Mucosa of rectum (tissue), 2 donors: Measurements from ENCODE around the gene REP15.
"Not testable (repeated sequence)": the region's sequence is repeated elsewhere in the genome, so short reads cannot be mapped to it uniquely, and the experiment has no call there.

Source experiments
- H3K27ac ChIP-seq, 2 donors: one replicate each; pipeline ENCODE4 v1.7.0; 2013; ENCODE audit warnings: inconsistent platforms in 2 of 2, low read depth in 2 of 2, low read length in 2 of 2
- H3K27me3 ChIP-seq, 2 donors: one replicate each; pipeline ENCODE4 v1.7.0; 2013; ENCODE audit warnings: low read length in 2 of 2; ENCODE audit not compliant: control insufficient read depth in 2 of 2, insufficient read depth in 2 of 2
- H3K36me3 ChIP-seq, 2 donors: one replicate each; pipeline ENCODE4 v1.7.0; 2013; ENCODE audit warnings: low read length in 2 of 2; ENCODE audit not compliant: control insufficient read depth in 2 of 2, insufficient read depth in 2 of 2
- H3K4me1 ChIP-seq, 2 donors: one replicate each; pipeline ENCODE4 v1.7.0; 2013; ENCODE audit warnings: low read length in 2 of 2, mild to moderate bottlenecking in 1 of 2; ENCODE audit not compliant: control insufficient read depth in 2 of 2, insufficient read depth in 2 of 2
- H3K4me3 ChIP-seq, 2 donors: one replicate each; pipeline ENCODE4 v1.7.0; 2013; ENCODE audit warnings: low read length in 2 of 2
- H3K9ac ChIP-seq, 2 donors: one replicate each; pipeline ENCODE4 v1.7.0; 2013; ENCODE audit warnings: low read length in 2 of 2, low read depth in 1 of 2, mild to moderate bottlenecking in 1 of 2
- H3K9me3 ChIP-seq, 2 donors: one replicate each; pipeline ENCODE4 v1.7.0; 2013; ENCODE audit warnings: low read length in 2 of 2; ENCODE audit not compliant: control insufficient read depth in 2 of 2
- donor health status: healthy.
- donor health status: Normal muscosa, but diverticular disease.

The REP15 gene

DNA sequence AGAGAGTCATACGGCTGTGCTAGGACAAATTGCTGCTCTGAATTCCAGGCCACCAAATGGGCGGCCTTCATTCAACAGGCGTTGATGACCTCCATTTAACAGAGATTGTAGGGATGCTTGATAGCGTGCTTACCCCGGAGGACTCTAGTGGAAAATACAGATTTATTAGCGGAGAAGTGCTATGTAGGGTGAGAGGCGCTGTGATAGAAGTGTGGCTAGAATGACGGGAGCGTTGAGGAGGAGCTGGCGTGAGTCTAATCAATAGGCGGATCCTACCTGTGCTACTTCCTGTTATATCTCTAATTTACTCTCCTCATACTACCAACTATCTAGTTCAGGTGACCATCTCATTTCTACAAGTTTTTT, 15.1 kb downstream of the REP15 start:
- no peaks in the 10 kb centered on the region for H3K9me3 ChIP-seq
- H3K4me3 ChIP-seq, result peak overlapping the region; percentile 86 to 98
- peak overlapping the region; percentile 81 for H3K27ac ChIP-seq
- peak overlapping the region; percentile 91 to 95 for H3K9ac ChIP-seq
- no peaks in the 10 kb centered on the region for H3K27me3 ChIP-seq
- H3K4me1 ChIP-seq, result peaks cover 8 to 10% of the 10 kb centered on the region in 2 donors
- H3K36me3 ChIP-seq, result peaks cover 0 to 11% of the 10 kb centered on the region in 2 donors

DNA sequence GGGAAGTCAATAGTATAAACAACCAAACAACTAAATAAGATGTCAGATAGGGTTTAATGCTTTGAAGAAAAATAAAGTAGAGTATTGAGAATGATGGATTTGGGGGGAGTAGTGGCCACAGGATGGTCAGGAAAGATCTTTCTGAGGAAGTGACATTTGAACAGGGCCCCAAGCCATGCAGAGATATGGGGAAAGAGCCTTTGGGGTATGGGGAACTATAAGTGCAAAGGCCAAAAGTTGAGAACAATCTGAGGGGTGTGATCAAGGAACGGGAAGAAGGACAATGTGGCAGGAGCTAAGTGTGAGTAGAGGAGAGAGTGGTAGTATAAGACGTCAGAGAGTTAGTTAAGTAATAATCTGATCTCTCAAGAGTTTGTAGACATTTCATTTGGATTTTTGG, 15.7 kb downstream of the REP15 start:
- Histone ChIP-seq H3K4me1 (peaks cover 8 to 10% of the 10 kb centered on the region in 2 donors), H3K36me3 (peaks cover 0 to 15% of the 10 kb centered on the region in 2 donors), H3K9ac (peak overlapping the region in 1 of 2 donors; percentile 91), H3K4me3 (peak overlapping the region in 1 of 2 donors; percentile 86), H3K9me3 (no peaks in the 10 kb centered on the region), H3K27me3 (no peaks in the 10 kb centered on the region), H3K27ac (no peak overlapping the region)

DNA sequence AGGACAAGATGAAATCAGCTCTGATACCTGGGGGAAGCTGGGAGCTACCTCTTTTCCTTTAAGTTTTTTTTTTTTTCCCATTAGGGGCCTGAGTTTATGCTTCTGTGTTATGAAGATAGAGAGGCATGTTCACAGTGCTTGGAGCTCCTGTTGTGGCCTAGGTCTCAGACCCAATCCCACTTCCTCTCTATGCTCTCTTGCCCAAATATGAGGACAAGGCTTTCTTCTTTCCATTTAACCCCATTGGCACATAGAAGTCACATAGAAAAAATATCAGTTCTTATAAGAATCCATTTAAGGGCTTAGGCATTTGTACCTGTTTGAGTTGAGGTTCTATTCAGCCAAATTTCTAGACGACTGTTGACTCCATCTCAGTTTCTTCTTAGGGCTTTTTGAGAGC, 27.0 kb downstream of the REP15 start:
- H3K4me3 ChIP-seq, result no peak overlapping the region
- no peak overlapping the region for H3K9ac ChIP-seq
- peaks cover 12 to 32% of the 10 kb centered on the region in 2 donors for H3K36me3 ChIP-seq
- no peaks in the 10 kb centered on the region for H3K9me3 ChIP-seq
- H3K27me3 ChIP-seq, result no peaks in the 10 kb centered on the region
- no peak overlapping the region for H3K27ac ChIP-seq
- H3K4me1 ChIP-seq, result no peaks in the 10 kb centered on the region

DNA sequence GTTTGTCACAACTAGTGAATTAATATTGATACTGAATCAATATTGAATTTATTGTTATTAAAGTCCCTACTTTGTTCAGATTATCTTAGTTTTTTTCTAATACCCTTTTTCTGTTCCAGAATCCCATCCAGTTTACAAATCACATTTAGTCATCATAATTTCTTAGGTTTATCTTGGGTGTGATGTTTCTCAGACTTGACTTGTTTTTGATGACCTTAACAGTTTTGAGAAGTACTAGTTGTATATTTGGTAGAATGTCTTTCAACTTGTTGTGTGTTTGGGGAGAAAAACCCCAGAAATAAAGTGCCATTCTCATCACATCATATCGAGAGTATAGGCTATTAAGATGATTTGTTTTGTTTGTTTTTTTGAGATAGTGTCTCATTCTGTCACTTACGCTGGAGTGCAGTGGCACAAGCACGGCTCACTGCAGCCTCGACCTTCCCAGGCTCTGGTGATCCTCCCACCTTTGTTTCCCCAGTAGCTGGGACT, 33.9 kb downstream of the REP15 start:
- Histone ChIP-seq H3K27ac (no peak overlapping the region), H3K9me3 (no peaks in the 10 kb centered on the region), H3K27me3 (no peaks in the 10 kb centered on the region), H3K4me3 (no peak overlapping the region), H3K36me3 (peaks cover 6 to 23% of the 10 kb centered on the region in 2 donors), H3K9ac (no peak overlapping the region), H3K4me1 (peaks cover 0 to 4% of the 10 kb centered on the region in 2 donors)

DNA sequence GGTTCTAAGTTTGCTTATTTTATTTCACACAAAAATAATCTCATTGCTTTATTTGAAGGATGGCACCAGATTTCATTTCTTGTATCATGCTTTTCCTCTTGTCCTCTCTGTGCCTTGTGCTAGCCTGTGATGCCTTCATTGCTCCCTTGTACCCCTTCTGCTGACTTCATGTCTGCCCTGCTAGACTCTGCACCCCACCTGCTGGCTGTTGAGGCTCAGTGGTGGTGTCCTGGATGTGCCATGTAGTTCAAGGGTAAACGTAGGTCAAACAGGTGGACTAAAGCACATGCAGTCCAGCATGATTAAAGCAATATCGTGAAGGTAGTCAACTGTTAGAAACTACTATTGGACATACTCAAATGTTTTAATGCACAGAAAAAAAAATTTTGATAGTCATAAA, 36.0 kb downstream of the REP15 start:
- no peak overlapping the region for H3K9ac ChIP-seq
- H3K9me3 ChIP-seq, result no peaks in the 10 kb centered on the region
- no peak overlapping the region for H3K27ac ChIP-seq
- no peaks in the 10 kb centered on the region for H3K27me3 ChIP-seq
- H3K4me3 ChIP-seq, result no peak overlapping the region
- peaks cover 0 to 4% of the 10 kb centered on the region in 2 donors for H3K4me1 ChIP-seq
- peaks cover 14 to 28% of the 10 kb centered on the region in 2 donors for H3K36me3 ChIP-seq

DNA sequence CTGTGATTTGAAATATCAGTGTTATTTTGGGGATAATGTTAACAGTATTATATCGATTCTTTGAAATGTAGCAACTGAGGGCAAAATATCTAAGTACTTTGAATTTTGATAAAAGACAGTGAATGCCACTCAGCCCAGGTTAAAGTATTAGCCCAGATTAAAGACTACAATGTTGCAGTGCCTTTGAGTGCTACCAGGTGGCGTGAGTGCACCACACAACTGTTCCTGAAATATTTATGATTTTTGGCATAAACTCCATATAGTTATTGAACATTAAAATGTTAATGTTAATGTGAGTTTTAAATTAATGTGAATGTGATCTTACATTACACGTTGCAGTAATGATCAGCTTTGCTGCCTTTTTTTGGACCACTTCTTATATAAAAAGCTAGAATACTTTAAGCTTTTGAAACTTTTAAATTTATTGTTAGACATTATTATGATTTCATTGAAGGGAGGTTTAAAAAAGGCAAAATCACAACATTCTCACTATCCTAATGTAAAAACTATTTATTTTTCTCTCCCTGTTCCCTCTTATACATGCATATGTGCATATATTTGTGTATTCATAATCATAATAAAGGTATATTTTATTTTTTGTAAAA, 36.9 kb downstream of the REP15 start:
- H3K4me3 ChIP-seq, result no peak overlapping the region
- peaks cover 17 to 32% of the 10 kb centered on the region in 2 donors for H3K36me3 ChIP-seq
- peaks cover 0 to 4% of the 10 kb centered on the region in 2 donors for H3K4me1 ChIP-seq

DNA sequence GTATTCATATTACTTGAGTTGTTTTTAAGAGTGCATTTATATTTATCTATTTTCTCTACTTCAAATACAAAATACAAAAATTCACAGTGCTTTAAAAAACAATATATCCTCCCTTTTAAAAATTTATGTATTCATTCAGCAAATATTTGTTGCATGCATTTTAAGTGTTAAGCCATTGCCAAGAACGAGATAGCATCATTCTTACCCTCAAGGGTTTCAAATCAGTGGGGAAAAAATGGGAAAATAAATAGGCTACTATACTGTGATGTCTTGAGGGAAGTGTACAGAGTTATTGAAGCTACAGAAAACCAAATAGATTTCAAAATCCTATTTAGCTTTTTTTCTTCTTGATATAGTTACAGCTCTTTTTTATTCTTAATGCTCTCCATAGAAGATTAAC, 37.5 kb downstream of the REP15 start:
- H3K36me3 ChIP-seq, result peaks cover 20 to 32% of the 10 kb centered on the region in 2 donors
- no peak overlapping the region for H3K27ac ChIP-seq
- peaks cover 0 to 1% of the 10 kb centered on the region in 2 donors for H3K4me1 ChIP-seq
- H3K4me3 ChIP-seq, result no peak overlapping the region
- no peaks in the 10 kb centered on the region for H3K27me3 ChIP-seq
- H3K9ac ChIP-seq, result no peak overlapping the region
- H3K9me3 ChIP-seq, result no peaks in the 10 kb centered on the region

More for the DNA sequence above, 36.9 kb downstream of the REP15 start:
- no peaks in the 10 kb centered on the region for H3K27me3 ChIP-seq
- no peaks in the 10 kb centered on the region for H3K9me3 ChIP-seq
- H3K9ac ChIP-seq, result no peak overlapping the region
- H3K27ac ChIP-seq, result no peak overlapping the region

DNA sequence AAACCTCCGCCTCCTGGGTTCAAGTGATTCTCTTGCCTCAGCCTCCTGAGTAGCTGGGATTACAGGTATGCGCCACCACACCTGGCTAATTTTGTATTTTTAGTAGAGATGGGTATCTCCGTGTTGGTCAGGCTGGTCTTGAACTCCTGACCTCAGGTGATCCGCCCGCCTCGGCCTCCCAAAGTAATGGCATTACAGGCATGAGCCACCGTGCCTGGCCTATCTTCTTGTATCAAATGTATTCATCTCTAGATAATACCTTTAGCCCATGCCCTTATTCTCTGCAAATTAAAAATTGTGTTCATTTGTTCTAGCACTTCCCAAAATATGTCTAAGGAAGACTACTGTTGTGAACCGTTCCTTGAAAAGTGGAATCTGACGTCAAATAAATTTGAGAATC, 38.1 kb downstream of the REP15 start:
- H3K4me1 ChIP-seq, H3K4me3 ChIP-seq, H3K9ac ChIP-seq, H3K27me3 ChIP-seq, H3K27ac ChIP-seq, H3K9me3 ChIP-seq: not testable (repeated sequence)
- H3K36me3 ChIP-seq, result peaks cover 20 to 32% of the 10 kb centered on the region in 2 donors

DNA sequence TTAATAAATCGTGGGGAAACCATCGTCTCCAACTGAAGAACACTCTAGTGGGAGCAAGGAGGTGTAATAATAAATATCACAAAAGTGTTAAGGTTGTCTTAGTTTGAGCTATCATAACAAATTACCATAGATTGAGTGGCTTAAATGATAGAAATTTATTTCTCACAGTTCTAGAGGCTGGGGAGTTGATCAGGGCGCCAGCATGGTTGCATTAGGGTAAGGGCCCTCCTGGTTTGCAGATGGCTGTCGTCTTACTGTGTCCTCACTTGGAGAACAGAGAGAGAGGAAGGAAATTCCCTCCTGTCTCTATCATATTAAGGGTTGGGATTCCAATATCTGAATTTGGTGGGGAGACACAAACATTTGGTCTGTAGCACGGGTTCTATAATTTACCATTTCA, 47.4 kb downstream of the REP15 start:
- H3K9ac ChIP-seq, result no peak overlapping the region
- peaks cover 6 to 20% of the 10 kb centered on the region in 2 donors for H3K36me3 ChIP-seq
- peaks cover 0 to 10% of the 10 kb centered on the region in 2 donors for H3K4me1 ChIP-seq
- no peaks in the 10 kb centered on the region for H3K9me3 ChIP-seq
- no peak overlapping the region for H3K27ac ChIP-seq
- no peak overlapping the region for H3K4me3 ChIP-seq
- H3K27me3 ChIP-seq, result no peaks in the 10 kb centered on the region

DNA sequence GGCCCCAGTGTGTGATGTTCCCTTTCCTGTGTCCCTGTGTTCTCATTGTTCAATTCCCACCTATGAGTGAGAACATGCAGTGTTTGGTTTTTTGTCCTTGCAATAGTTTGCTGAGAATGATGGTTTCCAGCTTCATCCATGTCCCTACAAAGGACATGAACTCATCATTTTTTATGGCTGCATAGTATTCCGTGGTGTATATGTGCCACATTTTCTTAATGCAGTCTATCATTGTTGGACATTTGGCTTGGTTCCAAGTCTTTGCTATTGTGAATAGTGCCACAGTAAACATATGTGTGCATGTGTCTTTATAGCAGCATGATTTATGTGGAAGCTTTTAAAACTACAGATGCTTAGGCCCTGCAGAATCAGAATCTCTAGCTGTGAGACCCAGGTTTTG, 49.5 kb downstream of the REP15 start:
- not testable (repeated sequence) for H3K27ac ChIP-seq, H3K9ac ChIP-seq

More for the DNA sequence above, 49.5 kb downstream of the REP15 start:
- H3K4me3 ChIP-seq, H3K27me3 ChIP-seq, H3K9me3 ChIP-seq, H3K4me1 ChIP-seq: not testable (repeated sequence)
- H3K36me3 ChIP-seq, result peaks cover 6 to 11% of the 10 kb centered on the region in 2 donors
